ENCODE data around the gene NAA20. TPM values are rescaled to one million over a fixed set of nuclear protein-coding genes. Genes with fewer than 3 reads are reported as not detected.
"Not testable (repeated sequence)": the region's sequence is repeated elsewhere in the genome, so short reads cannot be mapped to it uniquely, and the experiment has no call there.

The NAA20 gene
- total RNA-seq, 1 donor from 2014 or later = 62.3 TPM

DNA sequence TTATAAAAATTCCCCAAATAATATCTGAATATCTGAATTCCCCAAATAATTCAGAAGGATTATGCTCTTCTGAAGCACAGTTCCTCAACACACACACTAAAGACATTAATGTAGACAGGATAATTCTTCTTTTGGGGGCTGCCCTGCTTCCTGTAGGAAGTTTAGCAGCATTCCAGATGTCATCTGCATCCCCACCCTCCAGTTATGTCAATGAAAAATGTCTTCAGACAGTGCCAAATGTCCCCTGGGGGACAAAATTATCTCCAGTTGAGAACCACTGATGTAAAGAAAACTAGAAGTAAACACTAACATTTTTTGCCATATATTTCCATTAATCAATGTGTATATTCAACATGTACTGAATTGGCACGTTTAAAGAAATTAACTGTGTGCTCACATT lies 25.9 kb upstream of the NAA20 start:
- no peak for DNase-seq (ENCODE audit: low read depth)

DNA sequence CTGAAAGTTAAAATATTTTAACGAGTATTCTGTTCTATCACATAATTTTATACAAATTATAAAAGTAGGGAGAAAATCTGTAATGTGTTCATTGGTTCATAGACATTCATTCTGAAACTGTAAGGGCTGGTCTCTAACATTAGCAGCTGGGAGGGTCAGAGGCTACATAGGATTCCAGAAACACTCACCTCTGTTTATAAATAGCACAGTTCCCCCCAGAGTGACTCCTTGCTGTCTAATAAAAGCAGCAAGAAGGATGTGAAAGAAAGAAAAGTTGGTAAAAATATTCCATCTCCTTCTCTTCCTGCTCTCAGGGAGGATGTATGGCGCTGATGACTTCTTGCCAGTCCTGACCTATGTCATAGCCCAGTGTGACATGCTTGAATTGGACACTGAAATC lies 25.3 kb upstream of the NAA20 start:
- DNase-seq (ENCODE audit: low read depth) = peak; percentile 53

DNA sequence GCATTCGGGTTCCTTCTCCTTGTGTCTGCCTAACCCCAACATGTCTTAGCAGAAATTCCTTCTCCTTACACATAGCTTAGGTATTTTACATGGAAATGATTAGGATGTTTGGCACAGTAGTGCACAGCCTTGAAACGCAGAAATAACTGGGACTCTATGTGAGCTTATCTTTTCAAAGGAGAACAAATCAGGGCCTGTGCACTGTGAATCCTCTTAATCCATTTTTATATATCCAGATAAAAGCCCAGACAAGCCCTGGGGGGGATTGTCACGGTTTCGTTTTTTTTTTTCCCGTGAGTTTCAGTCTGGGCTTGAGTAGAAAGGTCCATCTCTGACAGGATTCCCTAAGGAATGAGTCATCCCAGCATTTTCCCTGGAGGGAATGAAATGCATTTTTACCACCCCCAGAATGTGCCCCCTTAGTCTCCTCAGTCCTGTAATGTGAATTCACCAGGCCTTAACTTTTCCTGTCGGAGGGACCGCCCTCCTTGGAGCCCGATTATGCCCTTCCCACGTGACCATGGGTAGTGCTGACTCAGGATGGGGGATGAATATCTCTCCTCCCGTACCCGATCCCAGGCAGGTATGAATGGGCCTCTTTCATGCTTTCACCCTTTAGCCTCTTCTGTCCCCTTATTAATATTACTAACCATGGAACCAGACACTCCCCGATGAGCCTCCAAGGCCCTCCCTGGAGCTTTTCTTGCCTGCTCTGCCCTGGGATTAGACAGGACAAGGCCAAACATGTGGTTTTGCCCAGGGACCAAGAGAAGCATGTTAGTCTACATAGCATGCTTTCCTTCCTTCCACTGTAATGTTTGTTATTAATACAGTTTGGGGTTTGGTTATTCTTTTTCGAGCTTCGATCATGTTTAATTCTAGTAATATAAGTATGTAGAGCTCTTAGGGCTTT lies 23.9 kb upstream of the NAA20 start:
- peak; percentile 87 for DNase-seq (ENCODE audit: low read depth)

GRCh38 chr20:19993958-19994669 lies 23.0 kb upstream of the NAA20 start:
- DNase-seq (ENCODE audit: low read depth) = peak; percentile 97

GRCh38 chr20:19995220-19995863 lies 21.8 kb upstream of the NAA20 start:
- DNase-seq (ENCODE audit: low read depth) = peak; percentile 69

DNA sequence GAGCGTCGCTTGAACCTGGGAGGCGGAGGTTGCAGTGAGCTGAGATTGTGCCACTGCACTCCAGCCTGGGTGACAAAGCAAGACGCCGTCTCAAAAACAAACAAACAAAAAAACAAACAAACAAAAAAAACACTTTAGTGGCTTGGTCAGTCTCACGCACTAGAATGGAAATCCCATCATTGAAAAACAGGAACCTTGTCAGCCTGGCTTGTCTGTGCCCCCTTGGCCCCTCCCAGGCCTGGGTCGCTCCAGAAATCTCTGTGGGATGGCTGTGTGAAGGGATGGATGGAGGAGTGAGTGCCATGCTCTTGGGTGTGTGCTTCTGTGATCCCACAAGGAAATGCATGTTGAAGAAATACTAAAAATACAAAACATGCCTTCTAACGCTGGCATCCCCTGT lies 20.9 kb upstream of the NAA20 start:
- DNase-seq (ENCODE audit: low read depth) = no peak

GRCh38 chr20:19996917-19997316 lies 20.2 kb upstream of the NAA20 start:
- no peak for DNase-seq (ENCODE audit: low read depth)

- no peak for DNase-seq (ENCODE audit: low read depth)
These were observed 18.0 kb upstream of the NAA20 start for GRCh38 chr20:19998990-19999705.

- DNase-seq (ENCODE audit: low read depth) = no peak
These were observed 16.8 kb upstream of the NAA20 start for GRCh38 chr20:20000211-20000968.

DNA sequence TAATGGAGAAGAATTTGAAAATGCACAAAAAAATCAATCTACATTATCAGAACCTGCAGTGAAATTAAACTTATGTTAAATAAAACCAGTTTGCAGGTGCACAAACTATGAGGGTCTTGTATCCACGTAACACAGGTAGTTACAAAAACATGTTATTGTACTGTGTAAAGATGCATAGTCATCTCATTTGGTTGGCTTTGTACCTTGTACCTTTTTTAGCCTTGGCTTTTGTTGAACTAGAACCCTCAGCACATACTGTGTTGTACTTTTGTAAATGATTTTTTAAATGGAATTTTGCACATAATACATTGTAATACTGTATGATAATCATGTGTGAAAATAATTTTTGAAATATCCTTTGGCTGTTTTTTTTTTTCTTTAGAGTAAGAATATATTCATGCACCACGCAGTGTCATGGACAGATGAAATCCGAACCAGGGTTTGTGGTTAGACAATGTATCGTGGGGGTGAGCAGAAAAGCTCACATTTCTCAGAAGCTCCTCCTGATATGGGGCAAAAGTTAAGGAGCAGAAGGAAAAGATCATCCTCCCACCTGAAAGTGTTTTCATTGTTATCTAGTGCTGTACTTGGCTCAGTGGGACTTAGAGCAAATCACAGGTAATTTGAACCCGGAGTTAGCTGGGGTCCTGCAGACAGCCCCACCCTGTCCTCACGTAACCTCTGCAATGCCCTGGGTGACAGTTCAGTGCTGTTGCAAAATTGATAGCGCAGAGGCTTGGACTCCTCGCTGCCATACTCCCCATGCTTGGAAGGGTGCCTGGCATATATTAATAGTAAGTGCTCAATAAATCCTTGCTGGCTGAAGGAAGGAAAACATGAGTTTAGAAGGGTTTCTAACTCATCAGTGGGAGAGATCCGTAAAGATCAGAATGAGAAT lies 14.8 kb upstream of the NAA20 start:
- peak; percentile 41 for DNase-seq (ENCODE audit: low read depth)

DNA sequence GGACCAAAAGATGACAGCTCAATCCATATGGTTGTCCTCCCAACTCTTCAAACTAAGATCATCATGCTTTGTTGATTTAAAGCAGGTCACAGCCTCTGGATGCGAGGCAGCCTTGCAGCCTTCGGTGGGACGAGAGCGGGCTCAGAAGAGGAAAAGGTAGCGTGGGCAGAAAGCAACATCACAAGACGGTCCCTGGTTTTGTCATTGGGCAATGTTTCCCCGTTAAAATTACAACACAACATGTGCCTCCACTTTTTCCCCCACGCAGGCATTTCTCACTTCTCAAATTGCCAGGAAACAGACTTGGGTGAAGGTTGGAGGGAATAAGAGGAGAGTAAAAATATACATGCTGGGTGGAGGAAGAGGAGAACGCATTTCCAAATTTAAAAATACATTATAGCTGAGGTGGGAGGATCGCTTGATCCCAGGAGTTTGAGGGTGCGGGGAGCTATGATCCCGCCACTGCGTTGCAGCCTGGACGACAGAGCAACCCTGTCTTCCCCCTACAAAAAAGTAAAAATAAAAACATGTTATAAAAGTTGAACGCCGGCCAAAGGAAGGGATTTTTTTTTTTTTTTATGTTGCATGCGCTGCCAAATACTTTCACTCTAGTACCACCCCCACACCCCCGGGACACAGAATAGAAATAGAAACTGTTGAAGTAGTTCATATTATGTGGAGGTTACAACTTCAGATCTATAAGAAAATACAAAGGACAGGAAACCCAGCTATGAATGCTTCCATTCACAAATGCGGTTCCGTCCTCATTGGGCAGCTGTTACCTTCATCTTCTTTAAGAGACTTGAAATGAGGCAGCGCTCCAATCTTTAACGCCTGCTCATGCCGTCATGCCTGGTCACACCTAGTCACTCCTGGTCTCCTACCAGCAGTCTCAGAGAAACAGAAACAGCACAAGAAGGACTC lies 13.9 kb upstream of the NAA20 start:
- no peak for DNase-seq (ENCODE audit: low read depth)

DNA sequence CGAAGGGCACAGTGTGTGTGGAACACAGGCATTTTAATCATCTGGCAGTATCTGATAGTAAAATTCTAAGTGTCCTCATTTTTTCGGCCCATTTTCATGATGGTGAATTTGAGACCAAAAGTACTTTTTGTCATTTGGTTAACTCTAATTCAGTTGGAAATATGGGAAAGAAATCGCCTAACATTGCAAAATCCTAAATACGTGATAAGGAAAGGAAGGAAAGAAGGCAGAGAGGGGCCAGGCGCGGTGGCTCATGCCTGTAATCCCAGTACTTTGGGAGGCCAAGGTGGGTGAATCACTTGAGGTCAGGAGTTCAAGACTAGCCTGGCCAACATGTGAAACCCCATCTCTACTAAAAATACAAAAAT lies 13.2 kb upstream of the NAA20 start:
- DNase-seq (ENCODE audit: low read depth) = not testable (repeated sequence)

- no peak for DNase-seq (ENCODE audit: low read depth)
These were observed 11.8 kb upstream of the NAA20 start for GRCh38 chr20:20005342-20005741.

DNA sequence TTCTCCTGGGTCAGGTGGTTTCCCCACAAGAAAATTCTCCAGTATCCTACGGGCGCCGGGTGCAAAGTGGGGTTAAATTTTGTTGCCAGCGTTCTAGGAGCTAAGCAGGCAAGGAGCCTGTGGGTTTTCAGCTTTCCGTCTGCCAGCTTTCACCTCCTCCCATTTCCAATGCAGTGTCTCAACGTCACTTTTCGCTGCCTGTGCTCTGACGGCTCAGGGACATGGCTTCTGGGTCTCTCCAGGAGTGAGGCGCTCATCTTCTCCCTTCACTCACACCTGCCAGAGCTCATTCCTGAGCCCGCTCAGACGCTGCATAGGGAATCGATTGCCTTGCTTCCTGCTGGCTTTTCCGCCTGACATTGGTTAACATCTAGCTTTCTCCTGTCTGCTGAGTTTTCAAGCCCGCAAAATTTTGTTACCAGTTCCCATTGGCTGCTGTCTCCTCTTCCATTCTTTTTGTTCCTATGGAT lies 7.3 kb upstream of the NAA20 start:
- no peak for DNase-seq (ENCODE audit: low read depth)

- DNase-seq (ENCODE audit: low read depth) = peak; percentile 25
These were observed 6.3 kb upstream of the NAA20 start for GRCh38 chr20:20010639-20011500.

GRCh38 chr20:20012541-20012940 lies 4.6 kb upstream of the NAA20 start:
- DNase-seq (ENCODE audit: low read depth) = no peak

GRCh38 chr20:20014659-20015058 lies 2.5 kb upstream of the NAA20 start:
- DNase-seq (ENCODE audit: low read depth) = no peak

- DNase-seq (ENCODE audit: low read depth) = no peak
These were observed 653 bp downstream of the NAA20 start for GRCh38 chr20:20017844-20018185.
